GM12878 (cell line): ENCODE measurements around the gene DDX24. TPM values are rescaled to one million over a fixed set of nuclear protein-coding genes. Genes with fewer than 3 reads are reported as not detected.

Experiments
- ATAC-seq: fragments of 200-7000 bp; cut with Tn5 transposase; 3 replicates; pipeline ENCODE4 v1.9.1; 2020; ENCODE audit warnings: mild to moderate bottlenecking, moderate library complexity
- BruUV-seq: library from RNA; stranded (reverse); fragments of 400-500 nt; replicated peaks from 2 replicates; lab custom pipeline; 2021; lab: Mats Ljungman, UMichigan
- CTCF ChIA-PET: fragments of 300-600 bp; sonication (Branson Sonifier 250); formaldehyde crosslinking; extraction: SDS; loops from one replicate; lab custom pipeline; 2021; ENCODE audit warnings: inconsistent platforms; lab: Yijun Ruan, JAX
- POLR2A ChIA-PET: fragments of 350-600 bp; formaldehyde crosslinking; extraction: SDS; loops from one replicate; lab custom pipeline; 2021; ENCODE audit warnings: inconsistent platforms; lab: Charles Lee
- RAD21 ChIA-PET: fragments of 300-600 bp; sonication (Branson Sonifier 250); formaldehyde crosslinking; loops from one replicate; lab custom pipeline; 2023; ENCODE audit warnings: antibody characterized with exemption; ENCODE audit not compliant: unreplicated experiment; lab: Charles Lee
- SMC1A ChIA-PET: fragments of 300-600 bp; sonication (Branson Sonifier 250); formaldehyde crosslinking; loops from one replicate; lab custom pipeline; 2023; ENCODE audit not compliant: unreplicated experiment, uncharacterized antibody; lab: Charles Lee
- DNase-seq: peaks from one replicate; pipeline ENCODE4 v3.0.0-alpha.2; 2011; ENCODE audit warnings: low read depth, low spot score
- FAIRE-seq: peaks from 3 replicates; lab custom pipeline; 2011; peaks lifted over from hg19 to GRCh38; lab: Jason Lieb, UNC
- H2AFZ ChIP-seq: 2 replicates; pipeline ENCODE4 v1.6.0; 2011; ENCODE audit warnings: low read depth, low read length, control low read depth; ENCODE audit not compliant: control insufficient read depth
- H3K27ac ChIP-seq: 2 replicates; pipeline ENCODE4 v1.5.1; 2011; ENCODE audit warnings: control low read depth; ENCODE audit not compliant: control insufficient read depth, insufficient read depth
- H3K27me3 ChIP-seq, 2 experiments: replicated peaks in 1 of 2; 2 replicates each; pipeline versions ENCODE4 v1.6.0 to v1.6.1; 2011; ENCODE audit warnings: low read length in 1 of 2; ENCODE audit not compliant: control insufficient read depth in 2 of 2, insufficient read depth in 2 of 2
- H3K36me3 ChIP-seq, 2 experiments: 2 replicates each; pipeline ENCODE4 v1.5.1; 2011; ENCODE audit warnings: low read length in 1 of 2; ENCODE audit not compliant: control insufficient read depth in 2 of 2, insufficient read depth in 2 of 2
- H3K4me1 ChIP-seq: 2 replicates; pipeline ENCODE4 v1.6.1; 2011; ENCODE audit warnings: mild to moderate bottlenecking, low read length, moderate library complexity, mixed read lengths; ENCODE audit not compliant: control insufficient read depth, insufficient read depth
- H3K4me2 ChIP-seq: 2 replicates; pipeline ENCODE4 v1.6.0; 2011; ENCODE audit warnings: control low read depth; ENCODE audit not compliant: control insufficient read depth, insufficient read depth
- H3K4me3 ChIP-seq: fragments of 200-600 bp; sonication (generic); 2 replicates; pipeline ENCODE4 v1.5.1; 2016
- H3K79me2 ChIP-seq: 2 replicates; pipeline ENCODE4 v1.6.0; 2011; ENCODE audit warnings: low read length; ENCODE audit not compliant: control insufficient read depth, insufficient read depth
- H3K9ac ChIP-seq: 2 replicates; pipeline ENCODE4 v1.8.0; 2011; ENCODE audit warnings: low read length, control low read depth, mixed read lengths; ENCODE audit not compliant: control insufficient read depth, insufficient read depth
- H3K9me3 ChIP-seq: replicated peaks from 3 replicates; pipeline ENCODE4 v1.5.1; 2011; ENCODE audit warnings: mild to moderate bottlenecking, low read length; ENCODE audit not compliant: control insufficient read depth, insufficient read depth
- H4K20me1 ChIP-seq: 2 replicates; pipeline ENCODE4 v1.6.0; 2011; ENCODE audit not compliant: control insufficient read depth, insufficient read depth
- CBFB ChIP-seq: IDR thresholded peaks from 2 replicates; pipeline ENCODE4 v1.6.1; 2016; ENCODE audit warnings: antibody characterized with exemption, low read depth
- E2F4 ChIP-seq: IDR thresholded peaks from 2 replicates; pipeline ENCODE4 v1.6.1; 2012; ENCODE audit warnings: low read depth, low read length, improper control_type of control experiment
- EED ChIP-seq: sonication (generic); IDR thresholded peaks from 2 replicates; pipeline ENCODE4 v1.6.1; 2016; ENCODE audit warnings: antibody characterized with exemption, low read depth
- JUND ChIP-seq: IDR thresholded peaks from 2 replicates; pipeline ENCODE4 v1.6.1; 2012; ENCODE audit warnings: low read depth, mild to moderate bottlenecking, low read length, improper control_type of control experiment, moderate library complexity
- MTA2 ChIP-seq: fragments of 450-650 bp; IDR thresholded peaks from 2 replicates; pipeline ENCODE4 v1.6.1; 2016; ENCODE audit warnings: low read depth, mild to moderate bottlenecking, moderate library complexity
- MXI1 ChIP-seq: fragments of 150-350 bp; IDR thresholded peaks from 2 replicates; pipeline ENCODE4 v1.6.1; 2011; ENCODE audit warnings: low read depth, mild to moderate bottlenecking, inconsistent platforms, low read length, improper control_type of control experiment
- NBN ChIP-seq: fragments of 450-650 bp; IDR thresholded peaks from 2 replicates; pipeline ENCODE4 v1.6.1; 2016
- NRF1 ChIP-seq: conservative IDR thresholded peaks from 2 replicates; pipeline ENCODE4 v1.6.1; 2011; ENCODE audit warnings: mild to moderate bottlenecking, low read depth, low read length, improper control_type of control experiment
- POLR2A ChIP-seq: IDR thresholded peaks from 2 replicates; pipeline ENCODE4 v1.6.1; 2011; ENCODE audit warnings: low read depth, mild to moderate bottlenecking, low read length
- SIX5 ChIP-seq: IDR thresholded peaks from 2 replicates; pipeline ENCODE4 v1.6.1; 2011; ENCODE audit warnings: mild to moderate bottlenecking, low read depth, low read length, moderate library complexity; ENCODE audit not compliant: severe bottlenecking
- STAT3 ChIP-seq: IDR thresholded peaks from 2 replicates; pipeline ENCODE4 v1.6.1; 2011; ENCODE audit warnings: low read depth, low read length, improper control_type of control experiment
- YBX1 ChIP-seq: fragments of 450-650 bp; IDR thresholded peaks from 2 replicates; pipeline ENCODE4 v1.6.1; 2016; ENCODE audit warnings: antibody characterized with exemption
- YY1 ChIP-seq: IDR thresholded peaks from 2 replicates; pipeline ENCODE4 v1.6.1; 2011; ENCODE audit warnings: low read depth, mild to moderate bottlenecking, low read length
- ZNF24 ChIP-seq: fragments of 450-650 bp; IDR thresholded peaks from 2 replicates; pipeline ENCODE4 v1.6.1; 2017; ENCODE audit warnings: antibody characterized with exemption, mild to moderate bottlenecking
- ZNF274 ChIP-seq: IDR thresholded peaks from one replicate; pipeline ENCODE4 v1.8.0; 2011; ENCODE audit not compliant: insufficient read length, insufficient read depth
- WGBS: methylation state at CpG from one replicate; pipeline ENCODE4 v1.1.6; 2016; ENCODE audit warnings: low lambda C conversion rate; ENCODE audit not compliant: insufficient replicate concordance, insufficient coverage; ENCODE audit errors: missing lambda C conversion rate; 5-methylcytosine and 5-hydroxymethylcytosine counted together
- in situ Hi-C: fragments of 300-500 bp; cut with MboI; formaldehyde crosslinking; loops from 9 replicates; pipeline ENCODE4 v1.14.3; 2018; ENCODE audit warnings: mixed read lengths
- intact Hi-C: fragments of 100-400 bp; cut with micrococcal nuclease; formaldehyde crosslinking; loops from one replicate; pipeline ENCODE4 v1.14.2; 2022; ENCODE audit not compliant: unreplicated experiment
- polyA plus RNA-seq, 11 experiments: library from polyadenylated mRNA; depleted of rRNA in 4 of 11; unstranded in 6 of 11; stranded (reverse) in 5 of 11; fragments of >200 nt; fragmentation: Nextera tagmentation in 4 of 11; fragmentation: Illumina TruSeq in 1 of 11; extraction: Ambion mirVana in 4 of 11; extraction: Trizol in 1 of 11; gene quantifications; 1 replicate in 1 of 11; 2 replicates in 10 of 11; pipeline versions ENCODE4 v1.2.1 to v1.2.3, GENCODE V29; 2011 to 2016; ENCODE audit warnings: inconsistent platforms in 2 of 11, missing spikeins in 2 of 11, low read depth in 1 of 11
- total RNA-seq, 4 experiments: library from RNA; depleted of rRNA in 3 of 4; stranded (reverse); fragments of >200 nt in 3 of 4; fragmentation: Illumina TruSeq in 1 of 4; extraction: Trizol in 1 of 4; gene quantifications; 2 replicates each; pipeline versions ENCODE4 v1.2.1 to v1.2.3, GENCODE V29; 2013 to 2021
- TF ChIP-seq, protein P1 (sequence below): IDR thresholded peaks from 2 replicates; pipeline ENCODE4 v1.6.1; 2011; ENCODE audit warnings: low read depth, mild to moderate bottlenecking, low read length, moderate library complexity, borderline replicate concordance; ENCODE audit errors: extremely low read depth

The DDX24 gene
- total and polyA plus RNA-seq, 10 of the 15 experiments (the other 5 are each of a cell fraction or from before 2014, with no cell fraction given): 137 to 266 (median 184) TPM

DNA sequence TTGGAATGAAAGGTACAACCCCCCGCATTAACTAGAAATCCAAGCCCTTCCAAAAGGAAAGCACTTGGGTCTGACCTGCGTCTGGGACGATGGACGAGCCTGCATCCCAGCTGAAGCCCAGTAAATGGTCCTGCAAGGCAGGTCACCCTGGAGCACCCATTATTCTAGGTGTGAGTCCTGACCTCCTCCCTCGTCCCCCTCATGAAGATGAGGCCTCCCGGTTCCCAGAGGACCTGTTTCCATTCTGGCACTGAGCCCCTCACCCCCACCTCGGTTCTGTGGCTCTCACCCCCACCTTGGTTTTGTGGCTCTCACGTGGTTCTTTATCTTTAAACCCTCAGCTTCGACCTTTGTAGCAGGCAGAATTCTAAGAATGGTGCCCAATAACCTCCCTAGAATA lies 36.9 kb upstream of the DDX24 start:
- no peak for FAIRE-seq
- WGBS: 24% methylated on average over 9 of the region's 9 CpGs
- CTCF ChIA-PET: interaction anchor here (0.7 to 0.8 kb wide), 2 partner anchors 14 to 500 kb away, joined by 3 to 5 read pairs; no protein-coding TSS in a partner anchor

DNA sequence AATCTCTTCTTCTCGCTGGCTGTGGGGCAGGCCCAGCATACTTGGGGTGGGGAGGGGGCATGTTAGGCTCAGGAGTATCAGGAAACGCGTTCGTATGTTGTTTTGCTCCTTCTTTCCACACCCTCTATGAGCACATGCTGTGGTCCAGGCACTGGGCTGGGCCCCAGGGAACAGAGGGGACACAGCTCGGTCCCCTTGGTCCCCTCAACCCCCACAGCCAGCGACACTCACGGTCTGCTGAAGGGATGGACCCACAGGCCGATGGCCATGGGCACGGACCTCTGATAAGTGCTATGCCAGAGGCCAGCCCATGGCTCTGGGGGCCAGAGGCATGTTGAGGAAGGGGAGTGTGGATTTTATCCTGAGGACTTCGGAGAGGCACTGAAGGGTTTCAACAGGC lies 35.7 kb upstream of the DDX24 start:
- in situ Hi-C loops (no loop called here), intact Hi-C loops (no loop called here)
- H3K27me3 ChIP-seq: peaks cover 2 to 5% of the 10 kb centered on the region in 2 experiments; a peak in 3 of 4 replicates
- no peaks in the 10 kb centered on the region; the same call in 2 of the 3 replicates for H3K9me3 ChIP-seq
- no peak overlapping the region for H3K4me2 ChIP-seq
- no TSS peak for BruUV-seq
- DNase-seq (no peak), FAIRE-seq (no peak), ATAC-seq (no peak)
- no peaks in the 10 kb centered on the region for H3K79me2 ChIP-seq
- no peaks in the 10 kb centered on the region for H4K20me1 ChIP-seq
- SMC1A ChIA-PET: no interaction called here
- no peaks in the 10 kb centered on the region for H3K36me3 ChIP-seq
- CTCF ChIA-PET: no interaction called here
- RAD21 ChIA-PET: no interaction called here
- H3K9ac ChIP-seq: no peak overlapping the region
- no peaks in the 10 kb centered on the region for H3K4me1 ChIP-seq
- POLR2A ChIA-PET: no interaction called here
- no peak overlapping the region for H2AFZ ChIP-seq
- H3K27ac ChIP-seq: no peak overlapping the region
- WGBS: 38% methylated on average over 10 of the region's 10 CpGs
- TF ChIP-seq SIX5: no peak
- TF ChIP-seq, protein P1, sequence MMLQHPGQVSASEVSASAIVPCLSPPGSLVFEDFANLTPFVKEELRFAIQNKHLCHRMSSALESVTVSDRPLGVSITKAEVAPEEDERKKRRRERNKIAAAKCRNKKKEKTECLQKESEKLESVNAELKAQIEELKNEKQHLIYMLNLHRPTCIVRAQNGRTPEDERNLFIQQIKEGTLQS: no peak
- no peak for TF ChIP-seq YBX1
- TF ChIP-seq ZNF274: no peak
- no peak for TF ChIP-seq E2F4
- TF ChIP-seq CBFB: no peak
- no peak for TF ChIP-seq EED
- TF ChIP-seq JUND: no peak
- TF ChIP-seq ZNF24: no peak
- no peak for TF ChIP-seq STAT3
- TF ChIP-seq NRF1: no peak
- TF ChIP-seq NBN: no peak
- H3K4me3 ChIP-seq: no peak overlapping the region

More for the DNA sequence above, 36.9 kb upstream of the DDX24 start:
- peaks cover 2 to 5% of the 10 kb centered on the region in 2 experiments; a peak in 3 of 4 replicates for H3K27me3 ChIP-seq
- BruUV-seq: no TSS peak
- ChIA-PET SMC1A (interaction anchor here (1.2 kb wide), 1 partner anchor 15 kb away, joined by 4 read pairs; no protein-coding TSS in a partner anchor), POLR2A (no interaction called here), RAD21 (no interaction called here)
- H3K36me3 ChIP-seq: no peaks in the 10 kb centered on the region
- intact Hi-C loops: no loop called here
- H3K27ac ChIP-seq: no peak overlapping the region
- no peak overlapping the region for H3K9ac ChIP-seq
- no peak overlapping the region for H2AFZ ChIP-seq
- H3K4me3 ChIP-seq: no peak overlapping the region
- no peaks in the 10 kb centered on the region; the same call in 2 of the 3 replicates for H3K9me3 ChIP-seq
- H3K4me2 ChIP-seq: no peak overlapping the region
- TF ChIP-seq, protein P1: no peak
- TF ChIP-seq POLR2A (no peak), YY1 (no peak), MXI1 (no peak), MTA2 (no peak)
- no peaks in the 10 kb centered on the region for H4K20me1 ChIP-seq
- H3K4me1 ChIP-seq: no peaks in the 10 kb centered on the region
- DNase-seq: no peak
- no peak for ATAC-seq
- no peaks in the 10 kb centered on the region for H3K79me2 ChIP-seq
- in situ Hi-C loops: no loop called here
